ENCODE results near the gene ERN1. TPM values are rescaled to one million over a fixed set of nuclear protein-coding genes. Genes with fewer than 3 reads are reported as not detected.

The ERN1 gene
- total RNA-seq, 4 donors from 2014 or later, result 7.8 to 29.2 (median 12.8) TPM

GRCh38 chr17:64145751-64146417 lies 15.9 kb upstream of the ERN1 start:
- 0 to 1% methylated on average over 2 to 41 of the region's 51 CpGs for WGBS, 2 donors (ENCODE audit: low coverage in 1 of 2)
- in situ Hi-C loops (cut with MboI; ENCODE audit: low pct_ligation_motif_present in 1 of 4, low pct_unique_long_range_greater_than_20kb in 1 of 4, low sequenced_read_pairs in 3 of 4), result loop anchor here in 2 of 4 donors (10.0 to 25.0 kb wide), 2 partner anchors 111 to 234 kb away; partner anchors contain the start of genes CSHL1 (in 1 of the 2) and GH1 (in 1 of the 2)
- Histone ChIP-seq H3K36me3 (no peaks in the 10 kb centered on the region), H3K27ac (peak overlapping the region; percentile 92 to 96 (median 94)), H3K4me1 (peaks cover 8 to 20% (median 17%) of the 10 kb centered on the region in 4 donors), H3K4me3 (peak overlapping the region; percentile 62 to 87 (median 68)), H3K9me3 (no peaks in the 10 kb centered on the region), H3K27me3 (no peaks in the 10 kb centered on the region)
- intact Hi-C loops (cut with DNase I; ENCODE audit: low total_unique reads), result loop anchor here (1.0 to 5.0 kb wide), 2 partner anchors 116 to 141 kb away; no protein-coding TSS in a partner anchor
- TF ChIP-seq, protein P1, sequence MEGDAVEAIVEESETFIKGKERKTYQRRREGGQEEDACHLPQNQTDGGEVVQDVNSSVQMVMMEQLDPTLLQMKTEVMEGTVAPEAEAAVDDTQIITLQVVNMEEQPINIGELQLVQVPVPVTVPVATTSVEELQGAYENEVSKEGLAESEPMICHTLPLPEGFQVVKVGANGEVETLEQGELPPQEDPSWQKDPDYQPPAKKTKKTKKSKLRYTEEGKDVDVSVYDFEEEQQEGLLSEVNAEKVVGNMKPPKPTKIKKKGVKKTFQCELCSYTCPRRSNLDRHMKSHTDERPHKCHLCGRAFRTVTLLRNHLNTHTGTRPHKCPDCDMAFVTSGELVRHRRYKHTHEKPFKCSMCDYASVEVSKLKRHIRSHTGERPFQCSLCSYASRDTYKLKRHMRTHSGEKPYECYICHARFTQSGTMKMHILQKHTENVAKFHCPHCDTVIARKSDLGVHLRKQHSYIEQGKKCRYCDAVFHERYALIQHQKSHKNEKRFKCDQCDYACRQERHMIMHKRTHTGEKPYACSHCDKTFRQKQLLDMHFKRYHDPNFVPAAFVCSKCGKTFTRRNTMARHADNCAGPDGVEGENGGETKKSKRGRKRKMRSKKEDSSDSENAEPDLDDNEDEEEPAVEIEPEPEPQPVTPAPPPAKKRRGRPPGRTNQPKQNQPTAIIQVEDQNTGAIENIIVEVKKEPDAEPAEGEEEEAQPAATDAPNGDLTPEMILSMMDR (IDR thresholded peaks at IDR 0.05), result peak in 3 of 5 experiments; percentile 6 to 34 (median 34)
- TF ChIP-seq POLR2A (IDR thresholded peaks at IDR 0.05) (peak; percentile 99), EP300 (IDR thresholded peaks at IDR 0.05; ENCODE audit: low read depth) (no peak), POLR2AphosphoS5 (IDR thresholded peaks at IDR 0.05) (peak; percentile 99 to 100 (median 100))
- DNase-seq, result peak; percentile 97

GRCh38 chr17:64145375-64145750 lies 15.4 kb upstream of the ERN1 start:
- TF ChIP-seq EP300 (IDR thresholded peaks at IDR 0.05; ENCODE audit: low read depth) (no peak), POLR2AphosphoS5 (IDR thresholded peaks at IDR 0.05) (no peak), POLR2A (IDR thresholded peaks at IDR 0.05) (no peak)
- TF ChIP-seq, protein P1 (IDR thresholded peaks at IDR 0.05), result no peak
- Histone ChIP-seq H3K4me1 (peaks cover 8 to 19% (median 15%) of the 10 kb centered on the region in 4 donors), H3K27me3 (no peaks in the 10 kb centered on the region), H3K36me3 (no peaks in the 10 kb centered on the region), H3K4me3 (peak overlapping the region; percentile 26 to 70 (median 64)), H3K9me3 (no peaks in the 10 kb centered on the region), H3K27ac (peak overlapping the region; percentile 92 to 96 (median 94))
- no peak for DNase-seq
- in situ Hi-C loops (cut with MboI; ENCODE audit: low pct_ligation_motif_present in 1 of 4, low pct_unique_long_range_greater_than_20kb in 1 of 4, low sequenced_read_pairs in 3 of 4) (loop anchor here in 2 of 4 donors (10.0 to 25.0 kb wide), 2 partner anchors 111 to 233 kb away; partner anchors contain the start of genes CSHL1 (in 1 of the 2) and GH1 (in 1 of the 2)), intact Hi-C loops (cut with DNase I; ENCODE audit: low total_unique reads) (loop anchor here (5.0 kb wide), 1 partner anchor 142 kb away; no protein-coding TSS in a partner anchor)
- 1 to 2% methylated on average over 13 to 15 of the region's 15 CpGs for WGBS, 2 donors (ENCODE audit: low coverage in 1 of 2)

DNA sequence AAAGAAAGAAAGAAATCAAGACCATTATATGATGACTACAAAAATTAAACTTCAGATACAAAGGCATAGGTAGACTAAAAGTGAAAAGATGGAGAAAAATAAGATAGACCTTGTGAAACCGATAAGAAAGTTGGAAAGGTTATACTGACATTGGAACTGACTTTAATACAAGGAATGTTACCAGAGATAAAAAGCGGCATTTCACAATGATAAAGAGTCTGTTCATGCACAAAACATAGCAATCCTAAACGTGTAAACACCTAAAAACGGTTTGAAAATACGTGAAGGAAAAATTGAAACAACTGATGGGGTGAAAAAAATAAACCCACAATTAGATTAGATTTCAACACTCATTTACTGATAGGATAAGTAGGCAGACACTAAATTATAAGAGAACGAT lies 9.6 kb upstream of the ERN1 start:
- H3K4me1 ChIP-seq, result no peaks in the 10 kb centered on the region
- no peaks in the 10 kb centered on the region for H3K36me3 ChIP-seq
- intact Hi-C loops (cut with DNase I; ENCODE audit: low total_unique reads) (loop anchor here (10.0 kb wide), 1 partner anchor 75 kb away; no protein-coding TSS in a partner anchor), in situ Hi-C loops (cut with MboI; ENCODE audit: low pct_ligation_motif_present in 1 of 4, low pct_unique_long_range_greater_than_20kb in 1 of 4, low sequenced_read_pairs in 3 of 4) (loop anchor here in 3 of 4 donors (5.0 to 25.0 kb wide), 6 partner anchors 65 to 227 kb away; partner anchors contain the start of genes CSHL1 (in 3 of the 3), GH1 (in 3 of the 3) and ICAM2 (in 2 of the 3))
- H3K9me3 ChIP-seq, result no peaks in the 10 kb centered on the region
- TF ChIP-seq EP300 (IDR thresholded peaks at IDR 0.05; ENCODE audit: low read depth) (no peak), POLR2A (IDR thresholded peaks at IDR 0.05) (no peak), POLR2AphosphoS5 (IDR thresholded peaks at IDR 0.05) (no peak)
- TF ChIP-seq, protein P1 (IDR thresholded peaks at IDR 0.05), result no peak
- H3K4me3 ChIP-seq, result no peak overlapping the region
- no peaks in the 10 kb centered on the region for H3K27me3 ChIP-seq
- no peak for DNase-seq
- WGBS, 2 donors (ENCODE audit: low coverage in 1 of 2), result 83 to 87% methylated on average over 6 of the region's 6 CpGs
- H3K27ac ChIP-seq, result no peak overlapping the region

- no peaks in the 10 kb centered on the region for H3K4me1 ChIP-seq
- TF ChIP-seq, protein P1 (IDR thresholded peaks at IDR 0.05), result no peak
- no peak for TF ChIP-seq EP300 (IDR thresholded peaks at IDR 0.05; ENCODE audit: low read depth)
- no peaks in the 10 kb centered on the region for H3K36me3 ChIP-seq
- no peak overlapping the region for H3K27ac ChIP-seq
- no peaks in the 10 kb centered on the region for H3K27me3 ChIP-seq
- in situ Hi-C loops (cut with MboI; ENCODE audit: low pct_ligation_motif_present in 1 of 4, low pct_unique_long_range_greater_than_20kb in 1 of 4, low sequenced_read_pairs in 3 of 4) (loop anchor here in 3 of 4 donors (5.0 to 25.0 kb wide), 6 partner anchors 64 to 226 kb away; partner anchors contain the start of genes CSHL1 (in 3 of the 3), GH1 (in 3 of the 3) and ICAM2 (in 2 of the 3)), intact Hi-C loops (cut with DNase I; ENCODE audit: low total_unique reads) (loop anchor here (10.0 kb wide), 1 partner anchor 74 kb away; no protein-coding TSS in a partner anchor)
- H3K4me3 ChIP-seq, result no peak overlapping the region
- no peak for DNase-seq
- WGBS, 2 donors (ENCODE audit: low coverage in 1 of 2), result 77 to 78% methylated on average over 2 of the region's 2 CpGs
- no peaks in the 10 kb centered on the region for H3K9me3 ChIP-seq
These were observed 8.5 kb upstream of the ERN1 start for GRCh38 chr17:64138441-64138840.
